H1 (cell line): ENCODE measurements around the gene RFX2. TPM values are rescaled to one million over a fixed set of nuclear protein-coding genes. Genes with fewer than 3 reads are reported as not detected.

Experiments used
- HDAC6 ChIP-seq: IDR thresholded peaks from one replicate; pipeline ENCODE4 v1.7.1; 2012; ENCODE audit warnings: low read depth, mild to moderate bottlenecking, inconsistent platforms, low read length, moderate library complexity
- POLR2AphosphoS5 ChIP-seq: IDR thresholded peaks from 2 replicates; pipeline ENCODE4 v1.6.1; 2011; ENCODE audit warnings: low read depth, low read length
- polyA plus RNA-seq, 7 experiments: library from polyadenylated mRNA; depleted of rRNA in 3 of 7; stranded (reverse) in 5 of 7; unstranded in 2 of 7; fragments of >200 nt in 5 of 7; fragments of 200-250 nt in 2 of 7; gene quantifications; 1 replicate in 5 of 7; 2 replicates in 1 of 7; 4 replicates in 1 of 7; pipeline versions ENCODE4 v1.2.1 to v1.2.3, GENCODE V29; 2011 to 2013; ENCODE audit warnings: missing spikeins in 2 of 7, mixed read lengths in 2 of 7
- total RNA-seq: library from RNA; stranded (reverse); fragmentation: NEBNext Ultra II Directional; extraction: Animal tissue kit (Norgen Biotek cat#: 25700); gene quantifications from 2 replicates; pipeline ENCODE4 v1.2.1, GENCODE V29; 2021

RFX2 gene
- total and polyA plus RNA-seq, 2 of the 8 experiments (the other 6 are each of a cell fraction or from before 2014, with no cell fraction given) = 4.8 to 5.3 TPM

- TF ChIP-seq POLR2AphosphoS5 (no peak), HDAC6 (no peak)
Measured at GRCh38 chr19:6097911-6098310, 12.4 kb downstream of the RFX2 start (continued).
